Measurements from ENCODE around the gene WDR36. TPM values are rescaled to one million over a fixed set of nuclear protein-coding genes. Genes with fewer than 3 reads are reported as not detected.

WDR36 gene
- total RNA-seq, 1 experiment from 2014 or later, result 53.6 TPM

DNA sequence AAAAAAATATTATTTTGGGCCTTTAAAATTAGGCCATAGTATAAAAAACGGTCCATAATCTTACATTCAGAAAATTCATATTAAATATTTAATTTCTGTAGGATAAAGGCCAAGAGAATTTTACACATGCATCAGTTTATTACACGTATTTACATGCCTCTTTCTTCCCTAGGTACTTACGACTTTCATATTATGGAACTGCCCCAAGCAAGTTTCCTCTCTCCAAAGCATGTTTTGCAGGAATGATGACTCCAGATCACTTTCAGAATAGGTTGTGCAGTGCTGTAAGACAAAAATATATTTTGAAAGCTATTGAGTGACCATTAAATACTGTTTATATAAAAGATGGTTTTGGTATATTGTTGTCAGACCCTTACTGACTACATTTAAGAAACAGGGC is 61.8 kb downstream of the WDR36 start:
- DNase-seq (ENCODE audit: low read depth, low spot score) (no peak), ATAC-seq (no peak)
- Histone ChIP-seq H3K27me3 (ENCODE audit: insufficient read depth, low read length) (peaks cover 8% of the 10 kb centered on the region; the same call in 1 of the 2 replicates), H3K9me2 (ENCODE audit: insufficient read depth) (no peaks in the 10 kb centered on the region), H3K27ac (ENCODE audit: low read depth, low read length) (no peak overlapping the region), H3K36me3 (ENCODE audit: control insufficient read depth in 1 of 2, insufficient read depth in 2 of 2, low read length in 2 of 2) (no peaks in the 10 kb centered on the region), H2AFZ (ENCODE audit: low read depth, low read length, poor library complexity, severe bottlenecking) (no peak overlapping the region), H3K9ac (ENCODE audit: low read length) (no peak overlapping the region), H4K20me1 (ENCODE audit: insufficient read depth) (no peaks in the 10 kb centered on the region), H3K79me2 (ENCODE audit: insufficient read depth, low read length) (no peaks in the 10 kb centered on the region), H3K9me3 (ENCODE audit: control insufficient read depth in 1 of 2, insufficient read depth in 1 of 2, low read depth in 1 of 2, low read length in 2 of 2) (no peaks in the 10 kb centered on the region), H3K4me3 (replicated peaks in 1 of 2; ENCODE audit: low read depth in 1 of 2, low read length in 2 of 2) (no peak overlapping the region), H3K4me2 (ENCODE audit: low read length) (no peak overlapping the region), H3K4me1 (ENCODE audit: control insufficient read depth in 1 of 2, insufficient read depth in 2 of 2, low read length in 2 of 2) (no peaks in the 10 kb centered on the region)
- no TSS peak for BruUV-seq (replicated peaks)
- intact Hi-C loops (cut with micrococcal nuclease), result loop anchor here (10.0 kb wide), 1 partner anchor 401 kb away; no protein-coding TSS in a partner anchor
- CTCF ChIA-PET, result no interaction called here
- POLR2A ChIA-PET, result no interaction called here
- no peak for TF ChIP-seq SIN3A (IDR thresholded peaks at IDR 0.05; ENCODE audit: low read depth)
- no peak for TF ChIP-seq EZH2 (IDR thresholded peaks at IDR 0.05)
- no peak for TF ChIP-seq POLR2A (IDR thresholded peaks at IDR 0.05; ENCODE audit: borderline replicate concordance, extremely low read depth, insufficient read depth, insufficient read length)
- no peak for TF ChIP-seq JUND (IDR thresholded peaks at IDR 0.05)
- TF ChIP-seq SRF (IDR thresholded peaks at IDR 0.05; ENCODE audit: low read depth), result no peak
- no peak for TF ChIP-seq ZFX (IDR thresholded peaks at IDR 0.05)
- TF ChIP-seq, protein P1, sequence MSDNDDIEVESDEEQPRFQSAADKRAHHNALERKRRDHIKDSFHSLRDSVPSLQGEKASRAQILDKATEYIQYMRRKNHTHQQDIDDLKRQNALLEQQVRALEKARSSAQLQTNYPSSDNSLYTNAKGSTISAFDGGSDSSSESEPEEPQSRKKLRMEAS (IDR thresholded peaks at IDR 0.05), result no peak
- no peak for TF ChIP-seq EZH2phosphoT487 (IDR thresholded peaks at IDR 0.05; ENCODE audit: borderline replicate concordance)
- TF ChIP-seq RAD21 (IDR thresholded peaks at IDR 0.05; ENCODE audit: low read depth), result no peak
- TF ChIP-seq CBX3 (IDR thresholded peaks at IDR 0.05; ENCODE audit: low read depth), result no peak
- no peak for TF ChIP-seq TCF7L2 (IDR thresholded peaks at IDR 0.05; ENCODE audit: borderline replicate concordance, extremely low read depth, insufficient read depth, insufficient read length)
- no peak for TF ChIP-seq ZNF274 (IDR thresholded peaks at IDR 0.05; ENCODE audit: low read depth, low read length)
- TF ChIP-seq ELF1 (IDR thresholded peaks at IDR 0.05; ENCODE audit: borderline replicate concordance, low read depth), result no peak
- no peak for TF ChIP-seq CEBPB (IDR thresholded peaks at IDR 0.05; ENCODE audit: low read depth)
- TF ChIP-seq, protein P2, sequence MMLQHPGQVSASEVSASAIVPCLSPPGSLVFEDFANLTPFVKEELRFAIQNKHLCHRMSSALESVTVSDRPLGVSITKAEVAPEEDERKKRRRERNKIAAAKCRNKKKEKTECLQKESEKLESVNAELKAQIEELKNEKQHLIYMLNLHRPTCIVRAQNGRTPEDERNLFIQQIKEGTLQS (IDR thresholded peaks at IDR 0.05), result no peak
- TF ChIP-seq, protein P3, sequence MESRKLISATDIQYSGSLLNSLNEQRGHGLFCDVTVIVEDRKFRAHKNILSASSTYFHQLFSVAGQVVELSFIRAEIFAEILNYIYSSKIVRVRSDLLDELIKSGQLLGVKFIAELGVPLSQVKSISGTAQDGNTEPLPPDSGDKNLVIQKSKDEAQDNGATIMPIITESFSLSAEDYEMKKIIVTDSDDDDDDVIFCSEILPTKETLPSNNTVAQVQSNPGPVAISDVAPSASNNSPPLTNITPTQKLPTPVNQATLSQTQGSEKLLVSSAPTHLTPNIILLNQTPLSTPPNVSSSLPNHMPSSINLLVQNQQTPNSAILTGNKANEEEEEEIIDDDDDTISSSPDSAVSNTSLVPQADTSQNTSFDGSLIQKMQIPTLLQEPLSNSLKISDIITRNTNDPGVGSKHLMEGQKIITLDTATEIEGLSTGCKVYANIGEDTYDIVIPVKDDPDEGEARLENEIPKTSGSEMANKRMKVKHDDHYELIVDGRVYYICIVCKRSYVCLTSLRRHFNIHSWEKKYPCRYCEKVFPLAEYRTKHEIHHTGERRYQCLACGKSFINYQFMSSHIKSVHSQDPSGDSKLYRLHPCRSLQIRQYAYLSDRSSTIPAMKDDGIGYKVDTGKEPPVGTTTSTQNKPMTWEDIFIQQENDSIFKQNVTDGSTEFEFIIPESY (IDR thresholded peaks at IDR 0.05; ENCODE audit: extremely low read depth, insufficient replicate concordance, low read length), result no peak
- TF ChIP-seq POLR2AphosphoS5 (IDR thresholded peaks at IDR 0.05; ENCODE audit: low read depth, low read length), result no peak
- RAD21 ChIA-PET (ENCODE audit: low non-redundant PET in 1 of 2, low total read pairs in 2 of 2, uncharacterized antibody in 2 of 2, unreplicated experiment in 2 of 2), result no interaction called here
